Stimulated activated CD8-positive, alpha-beta memory T cell treated with anti-CD3 and anti-CD28 coated beads, Interleukin-15, amount 100 ng/mL, for 48 hours (primary cell): ENCODE results near the gene ATP2A1.
A peak's percentile ranks its signal among the peaks of the same experiment; 100 is the strongest.
"Not testable (repeated sequence)": the region's sequence is repeated elsewhere in the genome, so short reads cannot be mapped to it uniquely, and the experiment has no call there.

Experiments used
- DNase-seq, 2 donors: peaks; one replicate each; pipeline ENCODE4 v3.0.0-alpha.2; 2020; ENCODE audit warnings: low read depth in 2 of 2

The ATP2A1 gene

DNA sequence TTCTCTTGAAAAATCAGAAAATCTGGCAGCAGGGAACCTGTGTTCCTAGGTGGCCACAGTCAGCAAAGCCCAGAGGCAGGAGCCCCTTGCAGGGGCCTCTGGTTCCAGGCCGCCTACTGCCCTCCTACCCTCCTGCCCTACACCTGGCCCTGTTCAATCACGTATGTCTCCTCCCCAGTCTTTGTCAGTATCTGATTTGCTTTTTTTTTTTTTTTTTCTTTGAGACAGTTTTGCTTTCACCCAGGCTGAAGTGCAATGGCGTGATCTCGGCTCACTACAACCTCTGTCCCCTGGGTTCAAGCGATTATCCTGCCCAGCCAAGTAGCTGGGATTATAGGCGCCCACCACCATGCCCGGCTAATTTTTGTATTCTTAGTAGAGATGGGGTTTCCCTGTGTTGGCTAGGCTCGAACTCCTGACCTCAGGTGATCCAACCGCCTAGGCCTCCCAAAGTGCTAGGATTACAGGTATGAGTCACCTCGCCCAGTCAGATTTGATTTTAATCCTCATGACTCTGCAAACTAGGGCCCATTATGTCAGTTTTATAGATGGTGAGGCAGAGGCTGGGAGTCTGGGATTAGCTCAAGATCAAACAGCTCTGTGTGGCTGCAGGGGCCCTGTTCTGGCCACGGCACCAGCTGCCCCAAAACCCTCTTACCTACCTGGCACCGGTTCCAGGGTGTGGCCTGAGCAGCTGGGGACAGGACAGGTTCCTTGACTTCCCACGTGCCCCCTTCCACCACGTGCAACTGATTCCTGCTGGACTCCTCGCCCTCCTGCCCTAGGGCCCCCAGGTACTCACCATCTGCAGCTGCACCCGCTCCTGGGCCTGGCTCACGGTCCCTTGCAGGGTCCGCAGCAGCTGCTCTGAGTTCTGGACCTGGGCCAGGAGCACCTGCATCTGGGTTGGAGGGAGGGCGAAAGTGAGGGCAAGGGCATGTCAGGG lies 32.1 kb downstream of the ATP2A1 start:
- no peak for DNase-seq

DNA sequence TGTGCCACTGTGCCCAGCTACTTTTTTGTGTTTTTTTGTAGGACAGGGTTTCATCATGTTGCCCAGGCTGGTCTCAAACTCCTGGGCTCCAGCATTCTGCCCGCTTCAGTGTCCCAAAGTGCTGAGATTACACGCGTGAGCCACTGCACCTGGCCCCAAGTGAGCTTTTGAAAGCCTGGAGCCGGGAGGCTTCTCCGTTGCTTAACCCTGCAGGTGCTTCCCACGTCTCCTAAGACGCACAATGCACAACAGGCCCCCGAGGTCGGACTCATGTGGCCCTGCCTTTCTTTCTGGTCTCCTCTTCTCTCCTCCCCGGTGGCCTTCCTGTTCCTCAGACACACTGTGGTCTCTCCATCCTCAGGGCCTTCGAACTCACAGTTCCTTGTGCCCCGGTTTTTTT lies 34.3 kb downstream of the ATP2A1 start:
- no peak for DNase-seq

- no peak for DNase-seq
Measured at GRCh38 chr16:28913946-28914724, 35.8 kb downstream of the ATP2A1 start.

DNA sequence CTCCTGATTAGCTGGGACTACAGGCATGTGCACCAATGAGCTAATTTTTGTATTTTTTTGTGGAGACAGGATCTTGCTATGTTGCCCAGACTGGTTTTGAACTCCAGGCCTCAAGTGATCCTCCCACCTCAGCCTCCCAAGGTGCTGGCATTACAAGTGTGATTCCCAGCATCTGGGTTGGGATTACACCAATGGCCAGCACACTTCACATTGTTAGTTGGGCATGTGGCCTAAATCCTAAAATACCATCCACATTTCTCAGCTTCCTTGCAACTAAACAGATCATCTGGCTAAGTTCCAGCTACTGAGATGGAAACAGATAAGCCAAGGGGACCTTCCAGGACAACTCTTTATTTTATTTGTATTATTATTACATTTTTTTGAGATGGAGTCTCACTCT lies 36.9 kb downstream of the ATP2A1 start:
- no peak for DNase-seq

GRCh38 chr16:28917095-28917494 lies 38.8 kb downstream of the ATP2A1 start:
- DNase-seq: no peak

GRCh38 chr16:28918698-28919097 lies 40.4 kb downstream of the ATP2A1 start:
- no peak for DNase-seq

- DNase-seq: no peak
Measured at GRCh38 chr16:28923231-28923587, 44.9 kb downstream of the ATP2A1 start.

- no peak for DNase-seq
Measured at GRCh38 chr16:28923652-28924398, 45.5 kb downstream of the ATP2A1 start.

DNA sequence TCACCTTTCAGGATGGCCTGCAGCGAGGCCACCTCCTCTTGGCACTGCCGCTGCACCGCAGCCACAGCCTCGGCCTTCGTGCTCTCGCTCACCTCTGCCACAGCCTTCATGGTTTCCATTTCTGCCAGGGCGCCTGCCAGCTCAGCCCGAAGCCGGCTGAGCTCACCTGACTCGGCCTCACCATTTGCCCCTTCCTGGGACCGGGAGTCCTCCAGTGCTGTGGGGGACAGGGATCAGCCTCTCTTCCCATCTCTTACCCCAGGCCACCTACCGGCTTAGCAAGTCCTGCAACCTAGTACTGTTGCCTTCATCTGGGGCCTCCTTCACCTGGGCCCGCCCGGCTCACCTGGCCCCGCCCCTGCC lies 46.1 kb downstream of the ATP2A1 start:
- DNase-seq: no peak

DNA sequence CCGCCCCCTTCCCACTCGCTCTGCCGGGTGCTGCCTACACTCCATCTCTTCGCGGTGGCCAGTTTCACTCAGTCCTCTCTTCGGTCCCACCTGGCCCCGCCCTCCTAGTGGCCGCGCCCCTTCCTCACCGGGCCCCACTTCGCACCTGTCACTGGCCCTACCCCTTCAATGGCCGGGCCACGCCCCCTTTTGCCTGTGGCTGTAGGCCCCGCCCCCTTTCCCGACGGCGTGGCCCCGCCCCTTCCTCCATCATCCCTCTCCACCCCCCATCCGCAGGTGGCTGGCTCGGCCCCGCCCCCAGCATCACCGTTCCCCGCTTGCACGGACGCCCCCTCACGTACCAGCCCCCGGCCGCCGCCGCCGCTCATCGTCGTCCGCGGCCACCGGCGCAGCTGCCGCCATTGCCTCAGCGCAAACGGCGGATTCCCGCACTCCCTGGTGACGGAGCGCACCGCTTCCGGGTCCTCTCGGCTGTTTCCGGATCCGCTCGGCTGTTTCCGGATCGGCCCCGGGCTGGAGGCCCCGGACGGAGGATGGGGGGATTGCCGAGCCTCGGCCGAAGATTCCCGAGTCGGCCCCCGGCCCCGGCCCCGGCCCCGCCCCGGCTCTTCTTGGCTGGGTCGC lies 46.6 kb downstream of the ATP2A1 start, which contains the start of gene RABEP2:
TSS of gene RABEP2 (minus strand) at position 477 of the 624 bp plus-strand sequence. CDS start at position 402, 75 bp downstream.
- peak; percentile 95 to 96 for DNase-seq

GRCh38 chr16:28925386-28926228 lies 47.3 kb downstream of the ATP2A1 start:
- DNase-seq: peak; percentile 76

- DNase-seq: not testable (repeated sequence)
Measured at GRCh38 chr16:28926284-28926683, 48.0 kb downstream of the ATP2A1 start.

- DNase-seq: no peak
Measured at GRCh38 chr16:28927815-28928214, 49.5 kb downstream of the ATP2A1 start.

GRCh38 chr16:28930203-28930602 lies 51.9 kb downstream of the ATP2A1 start:
- DNase-seq: no peak

GRCh38 chr16:28930652-28931051 lies 52.4 kb downstream of the ATP2A1 start:
- DNase-seq: no peak

GRCh38 chr16:28931801-28932225 lies 53.5 kb downstream of the ATP2A1 start, which contains the start of gene CD19:
TSS of gene CD19 (plus strand) at chr16:28931971. CDS start at chr16:28932001, 30 bp downstream.
- DNase-seq: no peak

GRCh38 chr16:28932339-28933141 lies 54.3 kb downstream of the ATP2A1 start:
- DNase-seq: no peak

GRCh38 chr16:28933171-28933570 lies 54.9 kb downstream of the ATP2A1 start:
- DNase-seq: no peak

DNA sequence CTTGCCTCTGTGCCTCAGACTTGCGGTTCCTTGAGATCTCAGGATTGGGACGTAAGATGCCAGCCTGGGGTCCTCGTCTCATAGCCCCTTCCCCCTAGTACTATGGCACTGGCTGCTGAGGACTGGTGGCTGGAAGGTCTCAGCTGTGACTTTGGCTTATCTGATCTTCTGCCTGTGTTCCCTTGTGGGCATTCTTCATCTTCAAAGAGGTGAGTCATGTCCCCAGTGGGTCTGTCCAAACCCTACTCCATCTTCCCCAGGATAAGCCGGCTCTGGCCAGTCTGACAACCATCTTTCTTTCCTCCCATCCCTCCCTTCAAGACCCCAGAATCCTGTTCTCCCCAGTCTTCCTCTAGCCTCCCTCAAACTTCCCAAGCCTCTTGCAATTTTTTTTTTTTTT lies 57.1 kb downstream of the ATP2A1 start:
- DNase-seq: no peak
